HG03558 (cell line): ENCODE results near the gene FBXO45.
"Not testable (repeated sequence)": the region's sequence is repeated elsewhere in the genome, so short reads cannot be mapped to it uniquely, and the experiment has no call there.

Experiments used
- ATAC-seq: cut with Tn5 transposase; IDR thresholded peaks from one replicate; pipeline ENCODE4 v1.9.1; 2021; ENCODE audit warnings: moderate number of reproducible peaks; ENCODE audit not compliant: unreplicated experiment; ENCODE audit errors: extremely low read depth

FBXO45 gene

GRCh38 chr3:196555295-196555694, 13.2 kb upstream of the FBXO45 start:
- no peak for ATAC-seq

DNA sequence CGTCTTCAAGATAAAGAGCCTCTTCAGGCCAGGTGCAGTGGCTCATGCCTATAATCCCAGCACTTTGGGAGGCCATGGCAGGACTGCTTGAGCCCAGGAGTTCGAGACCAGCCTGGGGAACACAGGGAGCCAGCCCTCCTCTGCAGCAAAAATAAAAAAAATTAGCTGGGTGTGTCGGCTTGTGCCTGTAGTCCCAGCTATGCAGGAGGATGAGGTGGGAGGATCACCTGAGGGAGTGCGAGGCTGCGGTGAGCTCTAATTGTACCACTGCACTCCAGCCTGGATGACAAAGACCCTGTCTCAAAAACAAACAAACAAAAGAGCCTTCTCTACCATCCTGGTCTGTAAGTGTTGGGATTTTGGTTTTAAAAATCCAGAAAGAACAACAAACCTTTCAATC, 11.2 kb upstream of the FBXO45 start:
- ATAC-seq, result no peak

- no peak for ATAC-seq
Observed at GRCh38 chr3:196558476-196558875, 10.0 kb upstream of the FBXO45 start.

- ATAC-seq, result no peak
Observed at GRCh38 chr3:196559826-196560225, 8.6 kb upstream of the FBXO45 start.

GRCh38 chr3:196563721-196564225, 4.7 kb upstream of the FBXO45 start:
- no peak for ATAC-seq

DNA sequence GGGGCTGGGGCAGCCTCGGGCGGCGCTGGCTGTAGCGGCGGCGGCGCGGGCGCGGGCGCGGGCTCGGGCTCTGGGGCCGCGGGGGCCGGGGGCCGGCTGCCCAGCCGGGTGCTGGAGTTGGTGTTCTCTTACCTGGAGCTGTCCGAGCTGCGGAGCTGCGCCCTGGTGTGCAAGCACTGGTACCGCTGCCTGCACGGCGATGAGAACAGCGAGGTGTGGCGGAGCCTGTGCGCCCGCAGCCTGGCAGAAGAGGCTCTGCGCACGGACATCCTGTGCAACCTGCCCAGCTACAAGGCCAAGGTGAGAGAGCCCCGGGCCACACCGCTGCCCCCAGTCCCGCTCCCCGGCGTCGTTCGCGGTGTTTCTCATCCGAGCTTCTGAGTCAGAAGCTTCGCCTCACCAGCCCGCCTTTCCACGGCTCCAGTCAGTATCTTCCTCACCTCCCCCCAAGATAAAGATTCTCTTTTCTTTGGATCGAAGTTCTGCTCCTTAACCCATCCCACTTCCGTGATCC, 600 bp downstream of the FBXO45 start:
- ATAC-seq, result peak; percentile 12

- not testable (repeated sequence) for ATAC-seq
Observed at GRCh38 chr3:196570332-196570731, 1.9 kb downstream of the FBXO45 start.

GRCh38 chr3:196572389-196572788, 3.9 kb downstream of the FBXO45 start:
- no peak for ATAC-seq

GRCh38 chr3:196585044-196585757, 16.7 kb downstream of the FBXO45 start:
- no peak for ATAC-seq

GRCh38 chr3:196590279-196590678, 21.8 kb downstream of the FBXO45 start:
- no peak for ATAC-seq

DNA sequence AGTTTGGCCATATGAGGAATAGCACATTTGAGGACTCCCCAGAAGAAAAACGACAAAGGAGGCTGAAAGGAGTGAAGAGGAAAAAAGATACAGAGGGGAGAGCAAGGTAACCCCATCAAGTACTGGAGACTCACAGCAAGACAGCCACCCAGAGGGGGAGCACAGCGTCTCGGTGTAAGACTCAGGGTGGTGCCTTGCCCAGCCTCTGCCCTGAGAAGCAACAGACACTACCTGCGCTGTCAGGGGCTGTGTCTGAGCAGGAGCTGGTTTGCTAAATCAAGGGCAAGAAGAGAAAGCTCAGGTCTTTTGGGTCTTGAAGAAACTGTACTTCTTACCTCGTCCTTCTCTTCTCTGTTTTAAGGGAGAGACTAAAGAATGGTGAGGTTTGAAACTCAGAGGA, 27.9 kb downstream of the FBXO45 start:
- ATAC-seq, result no peak

GRCh38 chr3:196597971-196598733, 29.7 kb downstream of the FBXO45 start:
- ATAC-seq, result not testable (repeated sequence)

GRCh38 chr3:196599734-196600128, 31.3 kb downstream of the FBXO45 start:
- no peak for ATAC-seq

DNA sequence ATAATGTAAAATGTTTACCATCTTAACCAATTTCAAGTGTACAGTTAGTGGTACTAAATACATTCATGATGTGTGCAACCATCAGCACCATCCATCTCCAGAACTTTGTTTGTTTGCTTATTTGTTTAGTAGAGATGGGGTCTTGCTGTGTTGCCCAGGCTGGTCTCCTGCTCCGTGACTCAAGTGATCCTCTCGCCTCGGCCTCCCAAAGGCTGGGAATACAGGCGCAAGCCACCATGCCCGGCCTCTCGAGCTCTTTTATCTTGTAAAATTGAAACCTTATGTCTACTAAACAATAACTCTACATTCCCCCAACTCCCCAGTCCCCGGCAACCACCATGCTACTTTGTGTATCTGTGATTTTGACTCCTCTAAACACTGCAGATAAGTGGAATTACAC, 31.9 kb downstream of the FBXO45 start:
- no peak for ATAC-seq

- no peak for ATAC-seq
Observed at GRCh38 chr3:196602673-196603072, 34.2 kb downstream of the FBXO45 start.

DNA sequence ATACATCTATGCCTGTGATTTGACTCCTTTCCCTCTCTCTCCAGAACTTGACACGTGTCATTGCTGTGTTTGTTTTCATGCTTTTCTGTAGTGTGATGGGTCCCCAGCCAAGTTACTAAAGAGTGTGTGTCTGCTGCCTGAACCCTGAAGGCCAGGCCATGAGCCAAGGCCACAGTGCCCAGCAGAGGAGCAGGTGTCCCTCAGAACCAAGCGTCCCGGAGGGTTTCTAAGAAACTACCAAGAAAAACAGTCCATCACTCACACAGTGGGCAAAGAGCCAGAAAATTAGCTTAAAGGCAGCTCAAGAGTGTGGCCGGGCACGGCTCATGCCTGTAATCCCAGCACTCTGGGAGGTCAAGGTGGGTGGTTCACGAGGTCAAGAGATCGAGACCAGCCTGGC, 35.2 kb downstream of the FBXO45 start:
- ATAC-seq, result no peak

DNA sequence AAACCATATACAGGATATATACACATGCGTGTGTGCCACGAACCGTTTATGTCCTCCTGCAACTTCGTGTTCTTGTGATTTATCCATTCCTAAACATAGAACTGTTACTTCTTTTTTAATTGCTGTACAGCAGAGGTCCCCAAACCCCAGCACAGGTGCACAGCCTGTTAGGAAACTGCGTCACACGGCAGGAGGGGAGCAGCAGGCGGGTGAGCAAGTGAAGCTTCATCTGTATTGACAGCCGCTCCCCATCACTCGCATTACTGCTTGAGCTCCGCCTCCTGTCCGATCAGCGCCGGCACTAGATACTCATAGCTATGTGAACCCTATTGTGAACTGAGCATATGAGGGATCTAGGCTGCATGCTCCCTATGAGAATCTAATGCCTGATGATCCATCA, 36.1 kb downstream of the FBXO45 start:
- ATAC-seq, result no peak

GRCh38 chr3:196608693-196609092, 40.2 kb downstream of the FBXO45 start:
- ATAC-seq, result no peak

DNA sequence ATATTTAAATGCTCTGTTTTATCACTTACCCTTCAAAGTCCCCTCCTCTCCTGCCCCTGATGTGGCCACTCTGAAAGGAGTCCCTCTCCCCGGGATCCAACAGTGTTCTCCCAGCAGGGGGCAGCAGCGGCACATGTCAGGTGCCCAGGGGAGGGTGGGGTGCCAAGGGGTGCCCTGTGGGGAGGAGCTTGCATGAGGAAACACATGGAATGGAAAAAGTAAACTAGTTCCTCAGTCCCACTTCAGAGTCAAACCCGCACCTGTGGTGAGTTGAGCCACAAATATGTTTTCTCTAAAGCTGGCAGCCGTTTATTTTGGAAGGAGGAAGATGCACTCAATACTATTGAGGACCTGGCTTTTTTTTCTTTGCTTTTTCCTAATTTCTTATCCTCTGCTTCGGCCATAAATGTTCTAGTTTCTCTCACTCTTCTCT, 40.9 kb downstream of the FBXO45 start:
- ATAC-seq, result no peak

DNA sequence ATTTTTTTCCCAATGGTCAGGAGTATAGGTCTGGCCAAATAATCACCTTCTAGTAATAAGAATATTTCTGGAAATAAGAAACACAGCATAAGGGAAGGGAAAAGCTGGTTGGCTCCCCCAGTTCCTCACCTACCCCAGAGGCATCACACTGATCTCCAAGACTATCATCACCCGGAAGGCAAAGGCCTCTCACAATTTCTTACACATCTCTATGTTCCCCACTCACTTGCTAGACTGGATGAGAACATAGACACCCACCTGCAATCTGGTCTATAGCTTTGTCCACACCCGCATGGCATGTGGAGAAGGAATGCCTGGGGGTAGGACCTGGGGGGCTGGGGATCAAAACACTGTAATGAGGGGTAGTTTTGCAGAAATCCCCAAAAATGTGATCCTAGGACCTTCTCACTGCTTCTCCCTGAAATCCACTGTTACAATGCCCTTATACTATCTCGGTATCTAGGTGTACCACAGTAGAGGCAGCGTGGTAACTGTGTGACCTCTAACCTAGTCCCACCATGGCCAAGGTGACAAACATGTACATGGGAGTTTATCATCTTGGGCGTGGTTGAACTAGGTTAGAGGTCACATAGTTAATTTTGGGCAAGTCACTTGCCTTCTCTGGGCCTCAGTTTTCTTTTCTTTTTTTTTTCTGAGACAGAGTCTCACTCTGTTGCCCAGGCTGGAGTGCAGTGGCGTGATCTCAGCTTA, 41.5 kb downstream of the FBXO45 start:
- ATAC-seq, result no peak
